ENCODE data around the gene GAREM1. TPM values are rescaled to one million over a fixed set of nuclear protein-coding genes. Genes with fewer than 3 reads are reported as not detected.

GAREM1 gene
- polyA plus RNA-seq, 3 donors from 2014 or later: 0.03 TPM; not detected in 2

- no peaks in the 10 kb centered on the region for H3K4me1 Mint-ChIP-seq
- peaks cover 0 to 3% (median 0%) of the 10 kb centered on the region in 3 donors for H3K27me3 Mint-ChIP-seq (ENCODE audit: low read depth in 3 of 3)
- no peak overlapping the region for H3K27ac Mint-ChIP-seq
- H3K4me3 Mint-ChIP-seq: no peak overlapping the region
- no peaks in the 10 kb centered on the region for H3K36me3 Mint-ChIP-seq
- peaks cover 0 to 1% (median 0%) of the 10 kb centered on the region in 6 donors for H3K9me3 Mint-ChIP-seq
- no peak for DNase-seq
Observed at GRCh38 chr18:32315881-32316280, 154.8 kb downstream of the GAREM1 start.

GRCh38 chr18:32310774-32311173, 159.9 kb downstream of the GAREM1 start:
- Mint-ChIP-seq H3K27me3 (ENCODE audit: low read depth in 3 of 3) (peaks cover 0 to 8% (median 0%) of the 10 kb centered on the region in 3 donors), H3K9me3 (no peaks in the 10 kb centered on the region), H3K36me3 (no peaks in the 10 kb centered on the region), H3K4me3 (no peak overlapping the region), H3K4me1 (no peaks in the 10 kb centered on the region), H3K27ac (no peak overlapping the region)
- DNase-seq: no peak

- DNase-seq: no peak
- Mint-ChIP-seq H3K27ac (no peak overlapping the region), H3K4me1 (no peaks in the 10 kb centered on the region), H3K27me3 (ENCODE audit: low read depth in 3 of 3) (peaks cover 0 to 8% (median 0%) of the 10 kb centered on the region in 3 donors), H3K4me3 (no peak overlapping the region), H3K36me3 (no peaks in the 10 kb centered on the region), H3K9me3 (no peaks in the 10 kb centered on the region)
Observed at GRCh38 chr18:32310101-32310500, 160.6 kb downstream of the GAREM1 start.

- H3K4me1 Mint-ChIP-seq: no peaks in the 10 kb centered on the region
- no peak for DNase-seq
- H3K36me3 Mint-ChIP-seq: no peaks in the 10 kb centered on the region
- peaks cover 0 to 8% (median 2%) of the 10 kb centered on the region in 3 donors for H3K27me3 Mint-ChIP-seq (ENCODE audit: low read depth in 3 of 3)
- no peaks in the 10 kb centered on the region for H3K9me3 Mint-ChIP-seq
- H3K27ac Mint-ChIP-seq: no peak overlapping the region
- no peak overlapping the region for H3K4me3 Mint-ChIP-seq
Observed at GRCh38 chr18:32308493-32309120, 162.1 kb downstream of the GAREM1 start.

- Mint-ChIP-seq H3K4me3 (no peak overlapping the region), H3K9me3 (no peaks in the 10 kb centered on the region), H3K36me3 (no peaks in the 10 kb centered on the region), H3K27ac (no peak overlapping the region), H3K4me1 (no peaks in the 10 kb centered on the region), H3K27me3 (ENCODE audit: low read depth in 3 of 3) (peaks cover 2 to 12% (median 4%) of the 10 kb centered on the region in 3 donors)
- no peak for DNase-seq
Observed at GRCh38 chr18:32303400-32303799, 167.3 kb downstream of the GAREM1 start.

GRCh38 chr18:32302806-32303205, 167.9 kb downstream of the GAREM1 start:
- Mint-ChIP-seq H3K9me3 (no peaks in the 10 kb centered on the region), H3K36me3 (no peaks in the 10 kb centered on the region), H3K27ac (no peak overlapping the region), H3K4me3 (no peak overlapping the region), H3K4me1 (no peaks in the 10 kb centered on the region), H3K27me3 (ENCODE audit: low read depth in 3 of 3) (peaks cover 2 to 12% (median 4%) of the 10 kb centered on the region in 3 donors)
- DNase-seq: no peak

GRCh38 chr18:32301976-32302743, 168.5 kb downstream of the GAREM1 start:
- no peak overlapping the region for H3K4me3 Mint-ChIP-seq
- no peak overlapping the region for H3K27ac Mint-ChIP-seq

GRCh38 chr18:32301361-32301760, 169.3 kb downstream of the GAREM1 start:
- Mint-ChIP-seq H3K4me3 (no peak overlapping the region), H3K9me3 (no peaks in the 10 kb centered on the region), H3K36me3 (no peaks in the 10 kb centered on the region), H3K27me3 (ENCODE audit: low read depth in 3 of 3) (peaks cover 2 to 13% (median 4%) of the 10 kb centered on the region in 3 donors), H3K4me1 (no peaks in the 10 kb centered on the region), H3K27ac (no peak overlapping the region)
- DNase-seq: no peak

More at GRCh38 chr18:32301976-32302743, 168.5 kb downstream of the GAREM1 start:
- DNase-seq: no peak
- H3K9me3 Mint-ChIP-seq: no peaks in the 10 kb centered on the region
- peaks cover 2 to 12% (median 4%) of the 10 kb centered on the region in 3 donors for H3K27me3 Mint-ChIP-seq (ENCODE audit: low read depth in 3 of 3)
- H3K4me1 Mint-ChIP-seq: no peaks in the 10 kb centered on the region
- no peaks in the 10 kb centered on the region for H3K36me3 Mint-ChIP-seq

- Mint-ChIP-seq H3K4me3 (no peak overlapping the region), H3K9me3 (no peaks in the 10 kb centered on the region)
Observed at GRCh38 chr18:32300914-32301313, 169.8 kb downstream of the GAREM1 start.

GRCh38 chr18:32299484-32299883, 171.2 kb downstream of the GAREM1 start:
- H3K27me3 Mint-ChIP-seq (ENCODE audit: low read depth in 3 of 3): peaks cover 2 to 8% (median 2%) of the 10 kb centered on the region in 3 donors
- no peaks in the 10 kb centered on the region for H3K36me3 Mint-ChIP-seq
- H3K9me3 Mint-ChIP-seq: no peaks in the 10 kb centered on the region
- no peak overlapping the region for H3K27ac Mint-ChIP-seq
- DNase-seq: no peak
- H3K4me1 Mint-ChIP-seq: no peaks in the 10 kb centered on the region
- H3K4me3 Mint-ChIP-seq: no peak overlapping the region

More at GRCh38 chr18:32300914-32301313, 169.8 kb downstream of the GAREM1 start:
- H3K27me3 Mint-ChIP-seq (ENCODE audit: low read depth in 3 of 3): peaks cover 2 to 8% (median 4%) of the 10 kb centered on the region in 3 donors
- H3K27ac Mint-ChIP-seq: no peak overlapping the region
- no peak for DNase-seq
- no peaks in the 10 kb centered on the region for H3K36me3 Mint-ChIP-seq
- no peaks in the 10 kb centered on the region for H3K4me1 Mint-ChIP-seq

GRCh38 chr18:32298171-32298667, 172.5 kb downstream of the GAREM1 start:
- no peaks in the 10 kb centered on the region for H3K4me1 Mint-ChIP-seq
- H3K9me3 Mint-ChIP-seq: no peaks in the 10 kb centered on the region
- DNase-seq: no peak
- peaks cover 2 to 5% (median 4%) of the 10 kb centered on the region in 3 donors for H3K27me3 Mint-ChIP-seq (ENCODE audit: low read depth in 3 of 3)
- no peak overlapping the region for H3K4me3 Mint-ChIP-seq
- H3K36me3 Mint-ChIP-seq: no peaks in the 10 kb centered on the region
- H3K27ac Mint-ChIP-seq: no peak overlapping the region

- Mint-ChIP-seq H3K27me3 (ENCODE audit: low read depth in 3 of 3) (peaks cover 2 to 5% (median 4%) of the 10 kb centered on the region in 3 donors), H3K4me3 (no peak overlapping the region), H3K4me1 (no peaks in the 10 kb centered on the region), H3K36me3 (no peaks in the 10 kb centered on the region), H3K9me3 (no peaks in the 10 kb centered on the region), H3K27ac (no peak overlapping the region)
- DNase-seq: no peak
Observed at GRCh38 chr18:32297579-32298170, 173.0 kb downstream of the GAREM1 start.

GRCh38 chr18:32296851-32297250, 173.8 kb downstream of the GAREM1 start:
- peaks cover 0 to 2% (median 2%) of the 10 kb centered on the region in 3 donors for H3K27me3 Mint-ChIP-seq (ENCODE audit: low read depth in 3 of 3)
- no peaks in the 10 kb centered on the region for H3K9me3 Mint-ChIP-seq
- no peak overlapping the region for H3K4me3 Mint-ChIP-seq
- no peak for DNase-seq
- H3K27ac Mint-ChIP-seq: no peak overlapping the region
- no peaks in the 10 kb centered on the region for H3K4me1 Mint-ChIP-seq
- H3K36me3 Mint-ChIP-seq: no peaks in the 10 kb centered on the region

- H3K4me1 Mint-ChIP-seq: no peaks in the 10 kb centered on the region
- peaks cover 0 to 2% (median 2%) of the 10 kb centered on the region in 3 donors for H3K27me3 Mint-ChIP-seq (ENCODE audit: low read depth in 3 of 3)
- no peaks in the 10 kb centered on the region for H3K9me3 Mint-ChIP-seq
- no peak for DNase-seq
- no peak overlapping the region for H3K27ac Mint-ChIP-seq
- no peaks in the 10 kb centered on the region for H3K36me3 Mint-ChIP-seq
- H3K4me3 Mint-ChIP-seq: no peak overlapping the region
Observed at GRCh38 chr18:32295604-32296003, 175.1 kb downstream of the GAREM1 start.

Measured in immature natural killer cell (primary cell).